ENCODE data around the gene SMIM35.

Gene SMIM35

GRCh38 chr11:118017631-118018315 is 69.0 kb downstream of the SMIM35 start:
- no peak for DNase-seq

- DNase-seq = no peak
Measured at GRCh38 chr11:118017111-118017510, 69.7 kb downstream of the SMIM35 start.

GRCh38 chr11:118016104-118016503 is 70.7 kb downstream of the SMIM35 start:
- no peak for DNase-seq

GRCh38 chr11:118015385-118015841 is 71.3 kb downstream of the SMIM35 start:
- DNase-seq = no peak

GRCh38 chr11:118014022-118014421 is 72.7 kb downstream of the SMIM35 start:
- DNase-seq = no peak

GRCh38 chr11:118012083-118012669 is 74.6 kb downstream of the SMIM35 start:
- DNase-seq = peak; percentile 82

GRCh38 chr11:118010738-118011461 is 75.9 kb downstream of the SMIM35 start:
- peak; percentile 89 for DNase-seq

- DNase-seq = no peak
Measured at GRCh38 chr11:118009864-118010737, 76.7 kb downstream of the SMIM35 start.

GRCh38 chr11:118008271-118008911 is 78.4 kb downstream of the SMIM35 start:
- no peak for DNase-seq

- peak; percentile 63 for DNase-seq
Measured at GRCh38 chr11:118007563-118008270, 79.0 kb downstream of the SMIM35 start.

- DNase-seq = no peak
Measured at GRCh38 chr11:118007040-118007439, 79.7 kb downstream of the SMIM35 start.

GRCh38 chr11:118006153-118006534 is 80.6 kb downstream of the SMIM35 start:
- no peak for DNase-seq

- DNase-seq = no peak
Measured at GRCh38 chr11:118005224-118006152, 81.3 kb downstream of the SMIM35 start.

- no peak for DNase-seq
Measured at GRCh38 chr11:118004543-118005223, 82.1 kb downstream of the SMIM35 start.

- DNase-seq = no peak
Measured at GRCh38 chr11:118003456-118003855, 83.3 kb downstream of the SMIM35 start.

GRCh38 chr11:118002541-118003423 is 84.0 kb downstream of the SMIM35 start:
- peak; percentile 59 for DNase-seq

GRCh38 chr11:118002010-118002540 is 84.7 kb downstream of the SMIM35 start:
- peak; percentile 56 for DNase-seq

GRCh38 chr11:118001494-118001971 is 85.2 kb downstream of the SMIM35 start:
- no peak for DNase-seq

GRCh38 chr11:118000850-118001228 is 85.9 kb downstream of the SMIM35 start:
- DNase-seq = no peak
